Subcutaneous abdominal adipose tissue (tissue), 5 donors: ENCODE measurements around the gene KDELR3.

Experiments
- H3K27ac ChIP-seq: one replicate; pipeline ENCODE4 v1.7.0; 2013; ENCODE audit warnings: low read depth, mild to moderate bottlenecking, inconsistent platforms, low read length, moderate library complexity
- H3K27me3 ChIP-seq, 5 donors: one replicate each; pipeline ENCODE4 v1.7.0; 2013; ENCODE audit warnings: low read length in 5 of 5, inconsistent platforms in 1 of 5; ENCODE audit not compliant: control insufficient read depth in 5 of 5, insufficient read depth in 4 of 5
- H3K36me3 ChIP-seq, 5 donors: one replicate each; pipeline ENCODE4 v1.7.0; 2013; ENCODE audit warnings: low read length in 5 of 5; ENCODE audit not compliant: control insufficient read depth in 5 of 5, insufficient read depth in 5 of 5
- H3K4me1 ChIP-seq, 5 donors: one replicate each; pipeline ENCODE4 v1.7.0; 2013; ENCODE audit warnings: low read length in 5 of 5, mild to moderate bottlenecking in 3 of 5, moderate library complexity in 1 of 5; ENCODE audit not compliant: control insufficient read depth in 5 of 5, insufficient read depth in 5 of 5
- H3K4me3 ChIP-seq, 5 donors: one replicate each; pipeline ENCODE4 v1.7.0; 2013; ENCODE audit warnings: low read length in 5 of 5, low read depth in 1 of 5
- H3K9ac ChIP-seq, 5 donors: one replicate each; pipeline ENCODE4 v1.7.0; 2013; ENCODE audit warnings: low read length in 5 of 5, mild to moderate bottlenecking in 4 of 5, moderate library complexity in 3 of 5
- H3K9me3 ChIP-seq, 5 donors: one replicate each; pipeline ENCODE4 v1.7.0; 2013; ENCODE audit warnings: low read length in 5 of 5; ENCODE audit not compliant: control insufficient read depth in 5 of 5
- donor health status: healthy.
- donor health status: healthy.
- donor health status: healthy.
- donor health status: healthy.
- donor health status: healthy.

KDELR3 gene

DNA sequence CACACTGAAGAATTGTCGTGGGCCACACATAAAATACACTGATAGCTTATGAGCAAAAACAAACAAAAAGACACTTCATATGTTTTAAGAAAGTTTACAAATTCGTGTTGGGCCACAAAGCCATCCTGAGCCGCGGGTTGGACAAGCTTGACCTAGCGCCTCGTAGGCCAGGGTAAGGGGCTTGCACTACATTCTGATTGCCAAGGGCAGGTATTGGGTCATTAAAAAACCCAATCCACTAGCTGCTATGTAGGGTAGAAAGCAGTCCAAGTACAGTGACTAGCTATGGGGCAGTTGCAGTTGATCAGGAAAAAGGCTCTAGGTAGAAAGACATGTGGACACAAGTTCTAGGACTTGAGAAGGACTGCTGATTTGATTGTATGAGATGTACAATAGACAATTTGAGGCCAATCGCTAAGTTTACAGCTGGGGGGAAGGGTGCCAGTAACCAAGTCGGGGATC lies 14.0 kb downstream of the KDELR3 start:
- H3K9me3 ChIP-seq = no peaks in the 10 kb centered on the region
- H3K9ac ChIP-seq = no peak overlapping the region
- H3K27me3 ChIP-seq = no peaks in the 10 kb centered on the region
- H3K4me1 ChIP-seq = peaks cover 0 to 3% (median 0%) of the 10 kb centered on the region in 5 donors
- no peak overlapping the region for H3K4me3 ChIP-seq
- no peak overlapping the region for H3K27ac ChIP-seq
- peaks cover 43 to 70% (median 65%) of the 10 kb centered on the region in 5 donors for H3K36me3 ChIP-seq

DNA sequence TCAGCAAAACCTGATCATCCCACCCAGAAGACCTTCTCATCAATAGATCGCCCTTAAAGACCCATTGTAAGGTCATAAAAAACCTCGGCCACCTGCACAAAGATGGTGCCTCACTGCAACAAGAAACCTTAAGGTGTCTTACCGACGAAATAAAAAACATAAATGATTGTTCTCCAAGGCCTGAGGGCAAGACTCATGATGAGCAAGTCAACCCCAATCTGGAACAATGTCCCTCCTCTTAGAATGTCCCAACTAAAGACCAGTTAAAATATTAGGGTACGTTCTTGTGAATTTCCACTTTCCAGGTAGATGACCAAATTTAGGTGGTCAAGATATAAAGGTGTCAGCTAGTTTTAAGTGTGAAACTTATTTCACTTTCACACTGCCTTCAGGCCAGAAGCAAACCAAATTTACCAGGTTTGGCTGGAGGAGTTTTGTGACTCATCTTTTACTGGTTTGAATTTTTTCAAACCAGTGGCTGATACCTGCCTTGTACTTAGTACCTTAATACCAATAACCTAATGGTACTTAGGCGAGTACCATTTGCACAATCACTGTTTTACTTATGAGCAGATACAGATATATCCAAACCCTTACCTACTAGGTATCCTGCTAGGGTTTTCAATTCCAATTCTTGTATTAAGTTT lies 14.9 kb downstream of the KDELR3 start:
- no peak overlapping the region for H3K9ac ChIP-seq
- peaks cover 45 to 76% (median 72%) of the 10 kb centered on the region in 5 donors for H3K36me3 ChIP-seq
- no peaks in the 10 kb centered on the region for H3K27me3 ChIP-seq
- peaks cover 0 to 3% (median 0%) of the 10 kb centered on the region in 5 donors for H3K4me1 ChIP-seq
- no peaks in the 10 kb centered on the region for H3K9me3 ChIP-seq
- H3K4me3 ChIP-seq = no peak overlapping the region
- no peak overlapping the region for H3K27ac ChIP-seq

DNA sequence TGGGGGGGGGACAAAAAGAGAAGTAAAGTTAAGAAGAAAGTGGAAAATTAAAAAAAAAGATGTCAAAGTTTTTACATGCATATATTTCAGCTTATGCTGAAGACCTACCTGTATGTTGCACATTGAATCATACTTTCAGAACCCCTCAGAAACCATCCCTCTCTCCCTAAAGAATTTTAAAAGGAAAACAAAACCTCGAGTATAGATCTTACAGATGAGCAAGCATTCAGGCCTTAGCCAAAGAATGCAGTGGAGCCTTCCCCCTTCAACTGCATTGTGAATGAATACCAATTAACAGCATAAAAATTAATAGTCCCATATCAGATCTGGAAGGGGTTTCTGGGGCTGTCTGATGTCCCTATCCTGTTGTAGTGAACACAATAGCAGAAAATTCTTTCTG lies 16.3 kb downstream of the KDELR3 start:
- no peaks in the 10 kb centered on the region for H3K9me3 ChIP-seq
- H3K4me1 ChIP-seq = peaks cover 0 to 3% (median 0%) of the 10 kb centered on the region in 5 donors
- no peak overlapping the region for H3K9ac ChIP-seq
- H3K27me3 ChIP-seq = no peaks in the 10 kb centered on the region
- H3K36me3 ChIP-seq = peaks cover 56 to 88% (median 83%) of the 10 kb centered on the region in 5 donors
- no peak overlapping the region for H3K27ac ChIP-seq
- H3K4me3 ChIP-seq = no peak overlapping the region

DNA sequence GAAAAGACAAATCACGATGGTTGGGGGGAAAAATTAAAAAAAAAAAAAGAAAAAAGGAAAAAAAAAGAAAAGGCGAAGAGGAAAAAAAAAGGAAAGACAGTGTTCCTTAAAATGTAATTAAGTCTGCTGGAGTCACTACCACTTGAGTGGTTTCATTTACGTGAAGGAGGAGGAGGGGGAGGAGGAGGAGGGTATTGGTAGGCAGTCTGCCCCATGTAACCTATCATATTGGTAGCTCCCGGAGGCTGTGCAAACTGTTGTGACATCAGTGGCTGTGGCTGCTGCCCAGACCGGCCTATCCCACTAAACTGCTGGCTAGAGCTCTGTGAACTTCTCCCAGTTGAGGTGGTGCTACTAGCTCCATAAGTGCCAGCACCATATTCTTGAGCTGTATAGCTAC lies 17.9 kb downstream of the KDELR3 start:
- Histone ChIP-seq H3K9ac (no peak overlapping the region), H3K9me3 (no peaks in the 10 kb centered on the region), H3K36me3 (peaks cover 65 to 96% (median 92%) of the 10 kb centered on the region in 5 donors), H3K4me3 (no peak overlapping the region), H3K27ac (no peak overlapping the region), H3K4me1 (peaks cover 0 to 6% (median 4%) of the 10 kb centered on the region in 5 donors), H3K27me3 (no peaks in the 10 kb centered on the region)

DNA sequence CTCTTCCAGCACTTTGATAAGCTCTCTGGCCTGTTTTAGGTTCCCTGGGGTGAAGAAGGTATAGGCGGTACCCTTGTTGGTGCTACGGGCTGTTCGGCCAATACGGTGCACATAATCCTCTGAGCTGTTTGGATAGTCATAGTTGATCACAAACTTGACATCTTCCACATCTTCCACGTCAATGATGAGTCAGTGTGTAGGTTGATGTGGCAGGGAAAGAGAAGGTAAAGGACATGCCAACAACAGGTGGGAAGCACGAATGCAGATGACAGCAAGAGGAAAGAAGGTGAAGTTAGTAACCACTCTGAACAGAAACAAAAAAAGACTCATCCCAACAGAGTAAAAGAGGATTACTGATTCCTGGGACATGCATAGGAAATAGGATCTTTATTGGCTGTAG lies 20.1 kb downstream of the KDELR3 start:
- Histone ChIP-seq H3K36me3 (peaks cover 60 to 96% (median 92%) of the 10 kb centered on the region in 5 donors), H3K4me1 (peaks cover 0 to 8% (median 6%) of the 10 kb centered on the region in 5 donors), H3K9me3 (no peaks in the 10 kb centered on the region), H3K4me3 (no peak overlapping the region), H3K9ac (no peak overlapping the region), H3K27me3 (no peaks in the 10 kb centered on the region), H3K27ac (peak overlapping the region; percentile 27)

DNA sequence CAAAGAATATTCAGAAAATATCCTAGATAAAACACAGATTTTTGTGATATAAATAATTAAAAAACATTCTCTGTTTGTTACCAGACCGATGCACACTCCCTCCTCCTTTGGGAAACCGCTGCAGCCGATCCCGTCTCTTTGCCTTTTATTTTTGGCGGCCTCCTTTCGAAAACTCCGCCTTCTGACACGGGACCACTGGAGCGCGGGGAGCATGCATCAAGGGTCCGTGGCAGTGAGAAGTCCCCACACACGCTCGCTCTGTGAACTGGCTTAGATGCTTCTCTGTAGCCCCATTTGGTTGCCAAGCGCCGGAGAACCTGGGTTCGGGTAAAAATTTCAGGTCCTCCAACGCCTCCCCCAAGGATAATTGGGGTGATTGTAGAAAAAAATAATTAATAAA lies 21.2 kb downstream of the KDELR3 start:
- H3K9me3 ChIP-seq = no peaks in the 10 kb centered on the region
- H3K27ac ChIP-seq = no peak overlapping the region
- H3K4me1 ChIP-seq = peaks cover 0 to 8% (median 6%) of the 10 kb centered on the region in 5 donors
- H3K9ac ChIP-seq = no peak overlapping the region
- no peaks in the 10 kb centered on the region for H3K27me3 ChIP-seq
- no peak overlapping the region for H3K4me3 ChIP-seq
- peaks cover 56 to 96% (median 92%) of the 10 kb centered on the region in 5 donors for H3K36me3 ChIP-seq

DNA sequence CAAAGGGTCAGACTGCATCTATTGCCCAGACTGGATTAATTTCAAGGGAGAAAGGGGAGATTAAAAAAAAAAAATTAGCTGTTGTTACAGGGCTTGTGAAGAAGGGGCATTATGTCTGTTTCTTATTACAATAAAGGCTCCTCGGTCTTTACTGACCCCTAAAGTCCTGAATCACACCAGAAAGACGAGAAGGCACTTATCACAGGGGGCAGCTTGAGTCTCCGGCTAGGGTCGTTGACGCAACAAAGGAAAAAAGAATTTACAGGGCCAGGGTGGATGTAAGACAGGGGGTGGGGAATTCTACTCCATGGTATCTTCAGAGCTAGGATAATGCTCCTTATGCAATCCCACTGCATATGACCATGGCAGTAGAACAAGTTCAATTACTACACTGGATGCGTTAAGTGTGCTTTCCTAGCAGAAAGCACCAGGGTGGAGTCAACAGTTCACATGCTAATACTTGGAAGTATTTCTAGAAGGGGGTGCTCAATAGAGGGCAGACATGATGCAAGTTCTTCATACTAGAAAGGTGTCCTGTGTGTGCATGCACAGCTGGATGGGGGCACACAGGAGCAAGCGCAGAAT lies 21.8 kb downstream of the KDELR3 start:
- no peaks in the 10 kb centered on the region for H3K27me3 ChIP-seq
- no peaks in the 10 kb centered on the region for H3K9me3 ChIP-seq
- H3K4me1 ChIP-seq = peaks cover 0 to 8% (median 6%) of the 10 kb centered on the region in 5 donors
- no peak overlapping the region for H3K9ac ChIP-seq
- H3K36me3 ChIP-seq = peaks cover 56 to 96% (median 92%) of the 10 kb centered on the region in 5 donors
- peak overlapping the region; percentile 17 for H3K27ac ChIP-seq
- no peak overlapping the region for H3K4me3 ChIP-seq

DNA sequence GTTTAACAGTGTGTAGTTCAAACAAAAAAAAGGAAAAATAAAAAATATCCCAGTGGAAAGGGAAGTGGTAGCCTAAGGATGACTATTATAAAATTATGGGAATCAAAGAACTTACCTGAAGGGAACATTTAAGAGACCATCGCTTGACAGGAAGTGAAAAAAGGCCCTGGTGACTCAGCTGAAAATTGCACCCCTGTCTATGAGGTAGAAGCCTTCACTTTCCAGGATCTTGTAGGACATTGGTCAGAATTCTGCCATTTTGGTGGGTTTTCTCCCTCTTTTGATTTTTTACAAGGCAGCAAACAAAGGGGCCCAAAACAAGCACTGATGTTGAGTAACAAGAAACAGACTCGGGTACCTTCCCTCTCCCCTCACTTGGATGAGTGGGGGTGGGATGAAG lies 22.6 kb downstream of the KDELR3 start:
- H3K4me3 ChIP-seq = no peak overlapping the region
- peaks cover 0 to 8% (median 6%) of the 10 kb centered on the region in 5 donors for H3K4me1 ChIP-seq
- no peak overlapping the region for H3K9ac ChIP-seq
- no peaks in the 10 kb centered on the region for H3K9me3 ChIP-seq
- H3K27ac ChIP-seq = peak overlapping the region; percentile 45
- H3K27me3 ChIP-seq = no peaks in the 10 kb centered on the region
- H3K36me3 ChIP-seq = peaks cover 52 to 96% (median 93%) of the 10 kb centered on the region in 5 donors

DNA sequence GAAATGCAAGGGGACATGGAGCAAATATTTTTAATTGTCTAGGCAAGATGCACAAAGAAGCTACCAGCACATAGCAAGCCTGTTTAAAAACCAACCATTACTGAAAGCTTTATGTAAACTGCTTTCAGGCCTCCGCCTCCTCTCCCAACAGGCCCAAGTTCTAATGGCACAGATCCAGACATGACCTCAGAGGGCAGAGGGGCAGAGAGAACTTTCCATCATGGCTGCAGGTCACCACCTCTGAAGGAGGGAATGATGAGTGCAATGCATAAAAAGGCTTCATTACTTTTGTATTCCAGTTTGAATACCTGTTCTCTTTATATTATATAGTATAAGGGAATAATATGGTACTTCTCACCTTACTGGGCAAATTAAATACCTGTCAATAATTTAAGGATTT lies 23.0 kb downstream of the KDELR3 start:
- no peak overlapping the region for H3K4me3 ChIP-seq
- no peak overlapping the region for H3K9ac ChIP-seq
- no peaks in the 10 kb centered on the region for H3K27me3 ChIP-seq
- peak overlapping the region; percentile 45 for H3K27ac ChIP-seq
- H3K4me1 ChIP-seq = peaks cover 0 to 7% (median 6%) of the 10 kb centered on the region in 5 donors
- peaks cover 56 to 97% (median 94%) of the 10 kb centered on the region in 5 donors for H3K36me3 ChIP-seq
- no peaks in the 10 kb centered on the region for H3K9me3 ChIP-seq

DNA sequence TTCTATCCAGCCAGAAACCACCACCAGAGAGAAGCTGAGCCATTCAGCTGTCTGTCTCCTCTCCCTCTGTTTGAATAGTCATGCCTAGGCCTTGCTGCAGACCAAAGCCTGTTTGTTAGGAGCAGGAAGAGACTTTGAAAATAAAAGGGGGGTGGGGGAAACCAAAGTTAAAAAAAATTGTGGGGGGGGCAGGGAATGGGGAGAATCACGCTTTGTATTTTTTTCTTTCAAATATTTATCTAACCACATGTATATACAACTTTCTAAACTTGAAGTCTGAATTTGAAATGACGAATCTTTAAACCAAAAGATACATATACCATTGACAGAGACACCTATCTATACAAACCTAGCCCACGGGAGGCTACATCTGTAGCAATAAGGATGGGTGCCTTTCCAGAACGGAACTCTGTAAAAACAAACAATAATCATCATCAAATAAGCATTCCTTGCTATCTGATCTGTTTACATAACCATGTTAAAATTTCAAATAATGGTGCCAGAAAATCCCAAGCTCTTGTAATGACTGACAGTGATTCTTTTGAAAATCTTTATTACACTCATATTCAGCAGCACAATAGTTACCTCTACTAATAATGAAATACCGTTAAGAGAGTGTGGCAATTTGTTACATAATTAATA lies 23.9 kb downstream of the KDELR3 start:
- H3K36me3 ChIP-seq = peaks cover 53 to 97% (median 94%) of the 10 kb centered on the region in 5 donors
- peak overlapping the region; percentile 37 for H3K27ac ChIP-seq
- no peak overlapping the region for H3K4me3 ChIP-seq
- no peak overlapping the region for H3K9ac ChIP-seq
- no peaks in the 10 kb centered on the region for H3K27me3 ChIP-seq
- no peaks in the 10 kb centered on the region for H3K9me3 ChIP-seq
- H3K4me1 ChIP-seq = peaks cover 0 to 6% (median 5%) of the 10 kb centered on the region in 5 donors
